Ureter (tissue), 1 donor: ENCODE data around the gene SMCHD1. TPM values are rescaled to one million over a fixed set of nuclear protein-coding genes. Genes with fewer than 3 reads are reported as not detected.
"Not testable (repeated sequence)": the region's sequence is repeated elsewhere in the genome, so short reads cannot be mapped to it uniquely, and the experiment has no call there.

Experiments used
- DNase-seq: peaks from one replicate; pipeline ENCODE4 v3.0.0-alpha.2; 2020; ENCODE audit warnings: low spot score
- total RNA-seq: library from RNA; stranded (reverse); gene quantifications from one replicate; pipeline ENCODE4 v1.2.4, GENCODE V29; 2023
- donor health status: DM: yes; HTN: yes; CAD: no.

Gene SMCHD1
- total RNA-seq, 1 donor from 2014 or later = 83.8 TPM

- no peak for DNase-seq
Observed at GRCh38 chr18:2716394-2717326, 61.1 kb downstream of the SMCHD1 start.

- no peak for DNase-seq
Observed at GRCh38 chr18:2717407-2717806, 61.9 kb downstream of the SMCHD1 start.

- DNase-seq = no peak
Observed at GRCh38 chr18:2719040-2719439, 63.5 kb downstream of the SMCHD1 start.

- DNase-seq = no peak
Observed at GRCh38 chr18:2723207-2723606, 67.7 kb downstream of the SMCHD1 start.

- DNase-seq = no peak
Observed at GRCh38 chr18:2729757-2730156, 74.2 kb downstream of the SMCHD1 start.

- DNase-seq = no peak
Observed at GRCh38 chr18:2736823-2737222, 81.3 kb downstream of the SMCHD1 start.

- not testable (repeated sequence) for DNase-seq
Observed at GRCh38 chr18:2740082-2740481, 84.6 kb downstream of the SMCHD1 start.

- no peak for DNase-seq
Observed at GRCh38 chr18:2746274-2746673, 90.7 kb downstream of the SMCHD1 start.

GRCh38 chr18:2758309-2758708 is 102.8 kb downstream of the SMCHD1 start:
- DNase-seq = no peak

- no peak for DNase-seq
Observed at GRCh38 chr18:2774669-2775068, 119.1 kb downstream of the SMCHD1 start.

- no peak for DNase-seq
Observed at GRCh38 chr18:2776601-2777000, 121.1 kb downstream of the SMCHD1 start.

GRCh38 chr18:2777241-2777640 is 121.7 kb downstream of the SMCHD1 start:
- DNase-seq = no peak

GRCh38 chr18:2780750-2781149 is 125.2 kb downstream of the SMCHD1 start:
- no peak for DNase-seq

GRCh38 chr18:2787225-2787624 is 131.7 kb downstream of the SMCHD1 start:
- DNase-seq = no peak

- DNase-seq = no peak
Observed at GRCh38 chr18:2792395-2792794, 136.9 kb downstream of the SMCHD1 start.

GRCh38 chr18:2794159-2794558 is 138.6 kb downstream of the SMCHD1 start:
- no peak for DNase-seq

GRCh38 chr18:2797951-2798350 is 142.4 kb downstream of the SMCHD1 start:
- DNase-seq = no peak

GRCh38 chr18:2799369-2799768 is 143.8 kb downstream of the SMCHD1 start:
- no peak for DNase-seq

- no peak for DNase-seq
Observed at GRCh38 chr18:2805970-2806943, 150.7 kb downstream of the SMCHD1 start.

- DNase-seq = not testable (repeated sequence)
Observed at GRCh38 chr18:2808640-2809039, 153.1 kb downstream of the SMCHD1 start.

- not testable (repeated sequence) for DNase-seq
Observed at GRCh38 chr18:2809666-2810183, 154.2 kb downstream of the SMCHD1 start.

GRCh38 chr18:2811416-2811815 is 155.9 kb downstream of the SMCHD1 start:
- DNase-seq = no peak
